ENCODE data around the gene STXBP5. TPM values are rescaled to one million over a fixed set of nuclear protein-coding genes. Genes with fewer than 3 reads are reported as not detected.

STXBP5 gene
- total RNA-seq, 4 donors from 2014 or later = 46.7 to 60.5 (median 50.6) TPM

- TF ChIP-seq CTCF (IDR thresholded peaks at IDR 0.05) (no peak), POLR2A (IDR thresholded peaks at IDR 0.05) (no peak)
- H3K4me3 ChIP-seq (ENCODE audit: low read depth, poor library complexity, severe bottlenecking) = no peak overlapping the region
- no peak for DNase-seq (ENCODE audit: low spot score in 2 of 2)
- 94 to 97% methylated on average over 11 of the region's 11 CpGs for WGBS, 2 donors
- intact Hi-C loops (cut with DNase I; ENCODE audit: low total_unique reads) = no loop called here
Measured at GRCh38 chr6:147423111-147423510, 218.9 kb downstream of the STXBP5 start.

DNA sequence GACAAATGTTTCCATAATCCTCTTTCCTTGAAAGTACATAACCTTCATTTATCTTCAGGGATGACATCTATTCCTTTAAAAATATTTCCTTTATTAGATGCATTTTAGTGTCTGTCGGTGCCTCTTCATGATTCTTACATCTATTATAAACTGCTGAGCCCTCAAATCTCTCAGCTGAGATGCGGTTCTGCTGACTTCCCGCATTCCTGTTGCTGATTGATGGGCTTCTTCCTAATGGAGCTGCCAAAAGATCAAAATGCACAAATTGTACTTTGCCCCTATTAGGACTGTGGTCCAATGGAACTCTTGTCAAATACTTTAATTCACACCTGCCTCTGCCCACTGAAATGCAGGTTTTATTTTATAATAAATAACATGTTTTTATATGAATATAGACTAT lies 225.6 kb downstream of the STXBP5 start:
- no peak overlapping the region for H3K4me3 ChIP-seq (ENCODE audit: low read depth, poor library complexity, severe bottlenecking)
- intact Hi-C loops (cut with DNase I; ENCODE audit: low total_unique reads) = no loop called here
- WGBS, 2 donors = 46 to 64% methylated on average over 3 of the region's 3 CpGs
- no peak for DNase-seq (ENCODE audit: low spot score in 2 of 2)
- no peak for TF ChIP-seq CTCF (IDR thresholded peaks at IDR 0.05)
- TF ChIP-seq POLR2A (IDR thresholded peaks at IDR 0.05) = no peak

GRCh38 chr6:147430811-147431210 lies 226.6 kb downstream of the STXBP5 start:
- WGBS, 2 donors = 67 to 81% methylated on average over 2 of the region's 2 CpGs
- intact Hi-C loops (cut with DNase I; ENCODE audit: low total_unique reads) = no loop called here

GRCh38 chr6:147434076-147434475 lies 229.9 kb downstream of the STXBP5 start:
- no peak for DNase-seq (ENCODE audit: low spot score in 2 of 2)
- TF ChIP-seq POLR2A (IDR thresholded peaks at IDR 0.05) = no peak
- TF ChIP-seq CTCF (IDR thresholded peaks at IDR 0.05) = no peak
- 53 to 61% methylated on average over 4 of the region's 4 CpGs for WGBS, 2 donors

More at GRCh38 chr6:147430811-147431210, 226.6 kb downstream of the STXBP5 start:
- TF ChIP-seq CTCF (IDR thresholded peaks at IDR 0.05) = no peak
- no peak for TF ChIP-seq POLR2A (IDR thresholded peaks at IDR 0.05)
- no peak overlapping the region for H3K4me3 ChIP-seq (ENCODE audit: low read depth, poor library complexity, severe bottlenecking)
- DNase-seq (ENCODE audit: low spot score in 2 of 2) = no peak

DNA sequence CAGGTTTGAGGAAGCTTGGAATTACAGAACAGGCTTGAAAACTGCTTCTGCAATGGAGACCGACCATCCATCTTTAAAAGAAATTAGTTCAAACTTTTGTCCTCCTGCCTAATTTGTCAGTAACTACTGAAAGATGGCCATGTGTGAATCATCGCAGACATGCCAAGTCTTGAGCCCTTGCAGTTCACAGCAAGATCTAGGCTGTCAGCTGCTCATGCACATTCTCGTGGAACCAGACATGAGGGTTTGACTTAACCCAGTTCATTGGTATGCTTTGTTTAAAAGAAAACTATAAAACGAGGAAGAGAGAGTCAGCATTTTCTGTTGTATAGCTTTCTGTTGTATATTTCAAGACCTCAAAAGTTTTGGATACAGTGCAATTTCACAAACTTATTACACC lies 230.3 kb downstream of the STXBP5 start:
- WGBS, 2 donors = 19 to 25% methylated on average over 4 of the region's 4 CpGs
- TF ChIP-seq CTCF (IDR thresholded peaks at IDR 0.05) (no peak), POLR2A (IDR thresholded peaks at IDR 0.05) (no peak)
- H3K4me3 ChIP-seq (ENCODE audit: low read depth, poor library complexity, severe bottlenecking) = no peak overlapping the region
- intact Hi-C loops (cut with DNase I; ENCODE audit: low total_unique reads) = no loop called here
- DNase-seq (ENCODE audit: low spot score in 2 of 2) = no peak

More at GRCh38 chr6:147434076-147434475, 229.9 kb downstream of the STXBP5 start:
- H3K4me3 ChIP-seq (ENCODE audit: low read depth, poor library complexity, severe bottlenecking) = no peak overlapping the region
- intact Hi-C loops (cut with DNase I; ENCODE audit: low total_unique reads) = no loop called here

DNA sequence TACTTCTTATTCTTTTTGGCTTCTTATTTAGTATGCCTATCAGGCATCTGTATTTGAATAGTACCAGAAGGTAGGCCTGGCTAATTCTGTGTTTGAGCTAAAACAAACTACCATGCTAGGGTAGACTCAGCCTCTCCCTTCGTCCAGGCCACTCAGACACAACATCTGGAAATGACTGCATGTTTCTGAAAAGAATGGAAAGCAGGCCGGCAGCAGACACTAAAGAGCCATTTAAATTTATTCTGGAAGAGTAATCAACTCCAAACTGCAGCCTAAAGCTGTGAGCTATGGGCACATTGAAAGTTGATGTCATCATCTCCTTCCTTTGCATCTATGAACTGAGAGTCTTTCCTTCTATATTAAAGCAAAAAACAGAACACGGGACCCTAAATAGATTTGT lies 233.4 kb downstream of the STXBP5 start:
- TF ChIP-seq CTCF (IDR thresholded peaks at IDR 0.05) = no peak
- no peak for TF ChIP-seq POLR2A (IDR thresholded peaks at IDR 0.05)
- intact Hi-C loops (cut with DNase I; ENCODE audit: low total_unique reads) = no loop called here
- H3K4me3 ChIP-seq (ENCODE audit: low read depth, poor library complexity, severe bottlenecking) = no peak overlapping the region
- 63 to 68% methylated on average over 3 of the region's 3 CpGs for WGBS, 2 donors
- DNase-seq (ENCODE audit: low spot score in 2 of 2) = no peak

Measured in lower leg skin (tissue), 4 donors.